ENCODE measurements around the gene YPEL1.

- TF ChIP-seq CTCF (IDR thresholded peaks at IDR 0.05) (no peak), EZH2 (IDR thresholded peaks at IDR 0.05) (no peak)
Measured at GRCh38 chr22:21693999-21694341, 41.6 kb downstream of the YPEL1 start.

Data from neural progenitor cell (in vitro differentiated cells).